DMS53 (cell line): Measurements from ENCODE around the gene TGFBI.

Source experiments
- DNase-seq: peaks from one replicate; lab custom pipeline; 2025; lab: John Stamatoyannopoulos, UW

The TGFBI gene

DNA sequence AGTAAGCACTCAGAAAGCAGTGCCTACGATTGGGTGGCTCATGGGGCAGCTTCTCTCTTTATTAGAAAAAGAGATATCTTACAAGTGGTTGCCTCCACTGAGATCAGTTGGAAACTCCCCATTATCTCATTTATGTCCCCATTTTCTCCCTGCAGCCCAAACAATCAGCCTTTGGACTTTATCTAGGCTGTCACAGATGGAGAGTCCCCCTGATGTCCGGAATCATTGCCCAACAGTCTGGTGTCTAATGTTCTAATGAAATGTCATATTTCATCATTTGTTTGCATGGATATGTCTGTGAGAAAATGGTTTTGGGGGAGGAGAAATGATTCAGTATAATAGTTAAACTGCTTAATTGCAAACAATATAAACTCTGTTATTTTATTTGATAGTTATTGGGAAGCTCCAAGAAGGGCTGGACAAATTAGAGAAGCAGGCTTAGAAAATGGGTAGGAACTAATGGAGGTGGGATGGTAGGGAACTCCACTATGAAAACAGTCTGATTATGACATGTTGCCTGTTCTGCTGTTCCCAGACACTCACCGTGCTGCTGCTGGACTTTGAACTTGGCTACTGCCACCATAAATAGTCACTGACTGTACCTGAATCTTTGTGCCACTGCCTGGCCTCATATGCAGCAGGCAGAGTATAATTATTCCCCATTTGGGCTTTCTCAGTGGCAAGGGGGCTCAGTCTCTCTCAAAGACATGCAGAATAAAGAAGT lies 65.6 kb downstream of the TGFBI start:
- DNase-seq, result peak; percentile 83

DNA sequence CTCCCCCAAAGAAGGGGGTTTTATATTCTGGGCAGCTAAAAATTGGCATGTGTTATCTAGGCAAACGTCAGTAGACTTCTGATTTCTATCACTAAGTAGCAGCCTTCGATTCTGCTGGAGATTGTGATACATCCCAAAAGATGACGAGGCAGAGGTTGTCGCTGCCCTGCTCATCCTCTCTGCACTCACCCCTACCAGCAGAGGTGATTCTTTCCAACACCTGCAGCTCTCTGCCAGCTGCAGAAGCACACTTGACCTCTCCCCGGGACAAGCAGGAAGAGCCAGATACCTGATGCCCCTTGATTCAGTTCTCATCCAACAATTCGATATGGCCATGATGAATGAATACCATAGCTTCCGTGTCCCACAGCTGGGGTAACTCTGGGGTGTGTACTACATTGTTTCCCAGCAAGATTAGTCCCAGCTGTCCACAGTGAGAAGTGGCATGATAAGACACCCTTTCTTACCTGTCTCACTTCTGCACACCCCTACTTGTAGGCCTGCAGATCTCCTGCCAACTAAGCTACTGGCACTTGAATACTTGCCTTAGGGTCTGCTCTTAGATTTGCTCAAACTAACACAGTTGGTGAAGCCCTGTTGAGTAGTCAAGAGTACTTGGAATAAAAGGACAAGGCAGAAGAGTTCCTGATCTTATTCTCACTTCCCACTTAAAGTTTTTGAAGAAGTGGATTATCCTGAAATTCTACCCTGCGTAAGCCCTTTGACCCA lies 66.3 kb downstream of the TGFBI start:
- DNase-seq, result peak; percentile 96

DNA sequence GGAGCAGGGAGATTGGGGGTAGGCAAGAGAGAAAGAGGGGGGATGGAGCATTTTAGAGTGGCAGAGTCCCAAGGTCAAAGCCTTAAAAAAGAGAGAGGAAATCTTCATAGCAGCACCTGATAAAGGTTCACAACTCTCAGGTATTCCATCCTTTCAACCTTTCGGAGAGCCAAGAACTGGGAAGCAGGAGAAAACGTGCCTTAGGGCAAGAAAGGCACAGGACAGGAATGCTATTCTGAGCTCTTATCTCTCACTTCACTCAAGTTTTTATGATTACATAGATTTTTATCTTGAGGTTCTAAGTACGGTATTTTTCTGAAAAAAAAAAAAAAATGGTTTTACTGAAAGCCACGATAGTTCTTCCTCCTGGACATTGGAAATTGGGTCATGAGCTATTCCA lies 69.4 kb downstream of the TGFBI start:
- DNase-seq, result no peak

DNA sequence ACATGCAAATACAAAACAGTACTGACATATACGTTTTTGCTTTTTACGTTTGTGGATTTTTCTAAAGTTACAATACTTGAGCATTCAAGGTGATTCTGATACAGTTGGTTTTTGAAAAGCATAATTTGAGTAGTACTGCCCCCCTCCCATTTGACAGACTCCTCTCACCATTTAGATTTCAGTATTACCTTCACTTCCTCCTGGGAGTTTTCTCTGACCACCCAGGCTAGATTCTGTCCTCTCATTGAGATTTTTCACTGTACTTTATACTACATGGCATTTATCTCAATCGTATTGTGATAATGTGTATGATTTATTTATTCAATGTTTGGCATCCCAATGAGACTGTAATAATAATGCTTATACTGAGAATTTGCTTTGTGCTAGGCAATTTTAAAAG lies 71.1 kb downstream of the TGFBI start:
- no peak for DNase-seq

DNA sequence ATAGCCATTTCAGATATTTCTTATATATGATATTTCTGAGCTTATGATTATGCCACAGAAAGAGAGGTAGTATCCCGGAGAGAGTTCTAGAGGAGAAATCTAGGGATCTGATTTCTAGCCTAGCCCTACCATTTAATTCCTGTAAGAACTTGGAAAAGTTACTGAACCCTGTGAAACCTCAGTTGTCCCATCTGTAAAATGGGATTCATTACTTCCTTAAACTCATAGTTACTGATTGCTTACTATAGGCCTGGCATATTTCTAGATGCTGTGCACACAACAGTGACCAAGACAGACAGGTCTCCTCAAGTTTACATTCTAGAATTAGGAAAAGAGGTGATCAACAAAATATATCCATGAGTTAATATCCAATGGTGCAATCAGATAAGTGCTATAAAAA lies 73.1 kb downstream of the TGFBI start:
- DNase-seq, result no peak

DNA sequence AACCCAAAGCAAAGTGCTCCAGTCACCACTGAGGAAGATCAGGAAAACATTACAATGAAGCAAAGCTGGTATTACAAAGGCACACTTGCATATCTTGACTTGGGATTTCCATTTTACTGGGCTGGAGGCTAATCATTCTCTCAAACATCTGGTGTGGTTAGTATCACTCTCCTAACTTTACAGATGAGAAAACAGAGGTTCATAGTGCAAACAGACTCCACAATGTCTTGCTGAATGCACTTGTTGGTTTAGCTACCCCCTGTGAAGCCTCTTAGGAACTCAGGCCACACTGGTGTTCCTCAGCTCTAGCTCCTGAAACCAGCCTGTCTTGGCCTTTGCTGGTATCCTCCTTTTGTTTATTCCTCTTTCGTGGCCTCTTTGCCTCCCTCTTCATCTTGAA lies 74.3 kb downstream of the TGFBI start:
- DNase-seq, result no peak

DNA sequence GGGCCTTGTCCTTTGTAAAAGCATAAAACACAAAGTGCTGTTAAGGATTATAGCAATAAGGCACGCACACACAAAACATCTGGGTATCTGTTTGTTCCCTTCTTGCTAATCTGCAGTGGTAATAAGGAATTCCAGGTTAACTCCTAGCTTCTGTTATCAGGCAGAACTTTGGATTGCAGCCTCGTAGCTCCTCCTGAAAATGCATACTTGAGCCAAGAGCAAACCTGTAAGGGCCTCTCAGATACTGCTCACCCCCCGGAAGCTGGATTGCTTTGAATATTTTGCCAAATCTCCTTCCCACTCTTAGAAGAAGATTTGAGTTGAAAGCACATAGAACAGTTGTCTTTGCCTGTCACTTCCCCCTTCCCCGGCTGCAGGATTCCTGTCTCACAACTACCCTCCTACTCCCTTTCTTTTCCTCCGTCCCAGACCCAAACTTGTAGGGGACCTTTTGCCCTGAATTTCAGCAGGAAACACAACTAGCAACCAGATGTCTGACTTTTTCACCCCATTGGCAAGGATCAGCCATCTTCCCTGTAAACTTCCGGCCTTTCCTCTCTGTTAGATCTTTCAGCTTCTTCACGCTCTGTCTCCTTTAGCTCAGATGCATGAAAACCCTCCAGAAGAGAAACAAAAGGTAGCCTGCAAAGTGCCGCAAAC lies 75.6 kb downstream of the TGFBI start:
- no peak for DNase-seq

DNA sequence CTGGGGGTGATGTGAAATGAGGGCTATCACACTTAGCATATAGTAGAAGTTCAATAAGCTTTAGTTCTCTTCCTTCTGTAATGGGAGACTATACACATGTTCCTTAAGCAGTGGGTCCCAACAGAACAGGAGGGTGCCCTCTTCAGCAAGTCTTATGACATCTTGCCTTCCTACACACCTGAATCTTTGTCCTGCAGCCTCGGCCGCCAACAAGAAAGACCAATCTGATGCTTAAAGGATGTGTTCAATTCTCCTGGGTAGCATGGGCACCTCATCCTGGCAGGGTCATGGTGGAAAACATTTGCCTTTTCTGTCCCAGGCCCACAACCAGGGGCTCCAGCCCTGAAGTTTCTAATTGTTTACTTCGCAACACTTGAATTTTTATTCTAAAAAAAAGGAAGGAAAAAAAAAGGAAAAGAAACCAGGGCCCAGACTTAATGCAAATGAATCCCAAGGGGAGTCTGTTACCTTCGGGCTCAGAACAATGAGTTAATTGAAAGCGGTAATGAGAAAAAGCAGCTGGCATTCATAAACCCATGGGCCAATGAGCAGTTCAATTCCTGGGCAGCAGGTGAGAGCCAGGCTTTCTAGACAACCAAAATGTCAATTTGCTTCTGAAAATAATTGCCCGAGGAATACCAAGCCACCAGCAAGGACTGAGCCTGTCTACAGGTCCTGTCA lies 77.7 kb downstream of the TGFBI start:
- DNase-seq, result no peak

DNA sequence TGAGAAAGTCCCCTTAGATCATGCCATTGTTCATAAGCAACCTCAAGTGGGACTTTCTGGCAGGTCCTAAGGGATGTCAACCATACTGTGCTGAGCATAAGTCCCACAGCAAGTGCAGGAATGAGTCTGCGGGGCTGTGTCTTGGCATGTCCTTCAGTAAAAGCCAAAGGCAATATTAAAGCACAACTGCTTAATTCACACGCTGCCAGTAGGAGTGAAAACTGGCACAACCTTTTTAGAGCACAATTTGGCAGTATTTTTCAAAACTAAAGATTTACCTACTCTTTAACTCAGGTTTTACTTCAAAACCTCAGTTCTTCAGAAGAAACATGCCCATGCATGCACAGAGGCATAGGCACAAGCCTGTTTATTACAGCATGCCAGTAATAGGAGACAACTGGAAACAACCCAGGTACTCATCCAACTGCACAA lies 79.4 kb downstream of the TGFBI start:
- no peak for DNase-seq

DNA sequence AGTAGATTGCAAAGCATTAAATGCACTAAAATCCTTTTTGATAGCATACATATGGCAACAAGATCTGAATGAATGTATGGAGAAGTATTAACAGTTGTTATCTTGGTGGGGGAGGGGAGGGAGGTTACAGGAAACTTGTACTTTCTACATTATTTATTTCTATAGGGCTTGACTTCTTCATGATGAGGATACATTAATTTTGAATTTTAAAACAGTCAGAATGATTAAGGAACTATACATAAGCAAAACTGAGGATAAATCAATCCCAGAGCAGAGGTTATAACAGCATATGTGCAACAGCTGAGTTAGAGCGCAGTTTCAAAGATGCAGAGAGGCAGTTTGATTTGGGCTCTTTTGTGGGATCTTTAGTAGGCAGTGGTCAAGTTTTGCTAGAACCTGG lies 80.0 kb downstream of the TGFBI start:
- no peak for DNase-seq

DNA sequence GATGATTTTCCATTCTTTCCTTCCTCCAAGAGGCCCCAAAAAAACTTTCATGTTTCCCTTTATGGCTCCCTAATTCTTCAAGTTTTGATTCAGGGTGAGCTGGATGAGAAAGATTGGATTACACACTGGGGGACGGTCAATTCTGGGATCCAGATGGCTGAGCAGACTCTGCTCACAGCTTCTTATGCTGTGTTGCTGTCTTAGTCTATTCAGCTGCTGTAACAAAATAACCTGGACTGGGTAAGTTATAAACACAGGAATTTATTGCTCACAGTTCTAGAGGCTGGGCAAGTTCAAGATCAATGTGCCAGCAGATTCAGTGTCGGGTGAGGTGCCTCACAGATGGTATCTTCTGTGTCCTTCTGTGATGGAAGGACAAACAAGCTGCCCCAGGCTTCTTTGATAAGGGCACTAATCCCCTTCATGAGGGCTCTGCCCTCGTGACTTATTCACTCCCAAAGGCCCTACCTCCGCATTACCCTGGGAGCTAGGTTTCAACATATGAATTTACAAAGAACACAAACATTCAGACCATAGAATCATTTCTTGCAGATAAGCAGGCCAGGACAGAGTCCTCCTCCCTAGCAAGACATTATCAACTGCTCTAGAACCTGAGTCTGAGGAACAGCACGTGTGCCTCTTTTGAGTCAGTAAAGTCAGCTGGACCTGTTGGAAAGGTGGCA lies 80.8 kb downstream of the TGFBI start:
- DNase-seq, result no peak
